ENCODE measurements around the gene HSBP1L1. TPM values are rescaled to one million over a fixed set of nuclear protein-coding genes. Genes with fewer than 3 reads are reported as not detected.
"Not testable (repeated sequence)": the region's sequence is repeated elsewhere in the genome, so short reads cannot be mapped to it uniquely, and the experiment has no call there.

HSBP1L1 gene
- total RNA-seq, 1 experiment from 2014 or later: 56.8 TPM

GRCh38 chr18:79989195-79989497 lies 24.7 kb downstream of the HSBP1L1 start:
- no peak overlapping the region; the same call in 1 of the 2 replicates for H2AFZ ChIP-seq (ENCODE audit: low read length)
- H3K4me1 ChIP-seq (ENCODE audit: insufficient read depth, low read length): peaks cover 15% of the 10 kb centered on the region
- ChIA-PET POLR2A (ENCODE audit: unreplicated experiment) (no interaction called here), CTCF (no interaction called here)
- no peaks in the 10 kb centered on the region for H3F3A ChIP-seq (ENCODE audit: low read length, unreplicated experiment)
- peaks cover 35% of the 10 kb centered on the region for H4K20me1 ChIP-seq (ENCODE audit: low read length)
- TF ChIP-seq CTCF (conservative IDR thresholded peaks at IDR 0.05; ENCODE audit: low read depth, low read length) (no peak), EZH2 (IDR thresholded peaks at IDR 0.05; ENCODE audit: low read length, unreplicated experiment) (no peak), EZH2phosphoT487 (IDR thresholded peaks at IDR 0.05; ENCODE audit: borderline replicate concordance, low read length) (no peak)
- no TSS peak for BruUV-seq (replicated peaks)
- peaks cover 18% of the 10 kb centered on the region; the same call in 1 of the 2 replicates for H3K36me3 ChIP-seq (ENCODE audit: low read depth, low read length)
- H3K27me3 ChIP-seq (ENCODE audit: low read length): no peaks in the 10 kb centered on the region
- peak overlapping the region; percentile 99 for H3K9ac ChIP-seq (ENCODE audit: low read length)
- peak overlapping the region; percentile 96 for H3K4me2 ChIP-seq (ENCODE audit: low read length)
- no peak for DNase-seq
- H3K9me2 ChIP-seq (replicated peaks; ENCODE audit: low read length): no peaks in the 10 kb centered on the region
- peaks cover 47% of the 10 kb centered on the region for H3K79me2 ChIP-seq (ENCODE audit: low read length)
- intact Hi-C loops (cut with micrococcal nuclease): loop anchor here (2.0 to 10.0 kb wide), 2 partner anchors 44 to 54 kb away; no protein-coding TSS in a partner anchor
- no peak for ATAC-seq
- H3K4me3 ChIP-seq (ENCODE audit: low read length): peak overlapping the region; percentile 90
- no peaks in the 10 kb centered on the region for H3K9me3 ChIP-seq (ENCODE audit: low read length)
- H3K27ac ChIP-seq (ENCODE audit: low read length): peak overlapping the region; percentile 79; the same call in 1 of the 2 replicates

GRCh38 chr18:79991494-79991893 lies 27.1 kb downstream of the HSBP1L1 start:
- peaks cover 23% of the 10 kb centered on the region for H3K79me2 ChIP-seq (ENCODE audit: low read length)
- H2AFZ ChIP-seq (ENCODE audit: low read length): no peak overlapping the region
- POLR2A ChIA-PET (ENCODE audit: unreplicated experiment): no interaction called here
- no peak overlapping the region for H3K4me3 ChIP-seq (ENCODE audit: low read length)
- intact Hi-C loops (cut with micrococcal nuclease): no loop called here
- H3K9me3 ChIP-seq (ENCODE audit: low read length): no peaks in the 10 kb centered on the region
- no TSS peak for BruUV-seq (replicated peaks)
- no peak overlapping the region for H3K9ac ChIP-seq (ENCODE audit: low read length)
- H3K27ac ChIP-seq (ENCODE audit: low read length): no peak overlapping the region
- no peaks in the 10 kb centered on the region for H3K27me3 ChIP-seq (ENCODE audit: low read length)
- H3K36me3 ChIP-seq (ENCODE audit: low read depth, low read length): no peaks in the 10 kb centered on the region
- peak; percentile 18 for DNase-seq
- H3K4me1 ChIP-seq (ENCODE audit: insufficient read depth, low read length): peaks cover 8% of the 10 kb centered on the region
- peaks cover 13% of the 10 kb centered on the region for H4K20me1 ChIP-seq (ENCODE audit: low read length)
- TF ChIP-seq EZH2 (IDR thresholded peaks at IDR 0.05; ENCODE audit: low read length, unreplicated experiment): no peak
- no peaks in the 10 kb centered on the region for H3K9me2 ChIP-seq (replicated peaks; ENCODE audit: low read length)
- no peak overlapping the region for H3K4me2 ChIP-seq (ENCODE audit: low read length)
- CTCF ChIA-PET: no interaction called here
- H3F3A ChIP-seq (ENCODE audit: low read length, unreplicated experiment): no peaks in the 10 kb centered on the region
- ATAC-seq: no peak

- H3K27ac ChIP-seq (ENCODE audit: low read length); ATAC-seq; H3K9ac ChIP-seq (ENCODE audit: low read length); BruUV-seq (replicated peaks); H3K9me3 ChIP-seq (ENCODE audit: low read length); H3K36me3 ChIP-seq (ENCODE audit: low read depth, low read length); H2AFZ ChIP-seq (ENCODE audit: low read length); H3K79me2 ChIP-seq (ENCODE audit: low read length); DNase-seq; CTCF ChIA-PET; H3K4me2 ChIP-seq (ENCODE audit: low read length); H3K27me3 ChIP-seq (ENCODE audit: low read length); H3K9me2 ChIP-seq (replicated peaks; ENCODE audit: low read length); H3K4me1 ChIP-seq (ENCODE audit: insufficient read depth, low read length); intact Hi-C loops (cut with micrococcal nuclease); H4K20me1 ChIP-seq (ENCODE audit: low read length); H3K4me3 ChIP-seq (ENCODE audit: low read length); H3F3A ChIP-seq (ENCODE audit: low read length, unreplicated experiment); POLR2A ChIA-PET (ENCODE audit: unreplicated experiment): not testable (repeated sequence)
These were observed 35.3 kb downstream of the HSBP1L1 start for GRCh38 chr18:79999701-80000100.

GRCh38 chr18:80000877-80001276 lies 36.4 kb downstream of the HSBP1L1 start:
- no peaks in the 10 kb centered on the region for H3K4me1 ChIP-seq (ENCODE audit: insufficient read depth, low read length)
- no peak for DNase-seq
- H3K9me3 ChIP-seq (ENCODE audit: low read length): peaks cover 7% of the 10 kb centered on the region; the same call in 1 of the 2 replicates
- H3F3A ChIP-seq (ENCODE audit: low read length, unreplicated experiment): no peaks in the 10 kb centered on the region
- no peaks in the 10 kb centered on the region for H3K36me3 ChIP-seq (ENCODE audit: low read depth, low read length)
- H3K9ac ChIP-seq (ENCODE audit: low read length): no peak overlapping the region
- H3K27me3 ChIP-seq (ENCODE audit: low read length): no peaks in the 10 kb centered on the region
- BruUV-seq (replicated peaks): no TSS peak
- H4K20me1 ChIP-seq (ENCODE audit: low read length): no peaks in the 10 kb centered on the region
- ChIA-PET CTCF (no interaction called here), POLR2A (ENCODE audit: unreplicated experiment) (no interaction called here)
- intact Hi-C loops (cut with micrococcal nuclease): no loop called here
- H2AFZ ChIP-seq (ENCODE audit: low read length): no peak overlapping the region
- no peak overlapping the region for H3K4me3 ChIP-seq (ENCODE audit: low read length)
- ATAC-seq: no peak
- no peaks in the 10 kb centered on the region for H3K9me2 ChIP-seq (replicated peaks; ENCODE audit: low read length)
- no peak for TF ChIP-seq EZH2 (IDR thresholded peaks at IDR 0.05; ENCODE audit: low read length, unreplicated experiment)
- no peak overlapping the region for H3K4me2 ChIP-seq (ENCODE audit: low read length)
- H3K27ac ChIP-seq (ENCODE audit: low read length): no peak overlapping the region
- no peaks in the 10 kb centered on the region for H3K79me2 ChIP-seq (ENCODE audit: low read length)

All from PC-3 (cell line).